ENCODE measurements around the gene NOTCH1.

DNA sequence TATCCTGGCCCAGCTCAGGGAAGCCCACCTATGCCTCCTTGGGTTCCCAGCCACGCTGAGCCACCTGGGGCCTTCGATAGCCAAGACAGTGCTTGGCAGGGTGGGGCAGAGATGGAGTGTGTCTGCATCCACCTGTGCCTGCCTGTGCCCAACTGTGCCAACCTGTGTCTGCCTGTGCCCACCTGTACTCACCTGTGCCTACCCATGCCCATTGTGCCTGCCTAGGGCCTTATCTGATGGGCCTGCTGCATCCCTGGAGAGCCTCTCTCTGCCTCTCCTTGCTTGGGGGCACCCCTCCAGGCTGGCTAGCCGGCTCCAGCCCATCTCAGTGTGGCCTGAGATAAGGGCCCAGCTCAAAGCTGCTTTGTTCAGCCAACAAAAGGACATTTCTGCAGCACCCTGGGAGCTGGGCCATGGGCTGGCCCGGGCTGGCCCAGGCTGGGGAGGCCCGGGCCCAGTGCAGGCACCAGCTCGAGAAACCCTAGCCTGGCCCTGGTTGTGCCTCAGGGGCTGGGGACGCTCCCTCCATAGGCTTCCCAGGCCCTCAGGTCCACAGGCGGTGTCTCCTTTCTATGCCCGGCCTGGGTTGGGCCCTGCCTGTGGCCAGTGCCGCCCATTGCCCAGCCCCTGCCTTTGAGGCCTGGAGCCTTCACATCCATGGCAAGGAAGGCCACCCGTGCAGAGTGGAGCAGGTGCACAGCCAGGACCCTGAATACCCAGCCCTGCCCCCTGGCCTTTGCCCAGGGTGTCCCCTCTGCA, 37.3 kb upstream of the NOTCH1 start:
- TF ChIP-seq, protein P1, sequence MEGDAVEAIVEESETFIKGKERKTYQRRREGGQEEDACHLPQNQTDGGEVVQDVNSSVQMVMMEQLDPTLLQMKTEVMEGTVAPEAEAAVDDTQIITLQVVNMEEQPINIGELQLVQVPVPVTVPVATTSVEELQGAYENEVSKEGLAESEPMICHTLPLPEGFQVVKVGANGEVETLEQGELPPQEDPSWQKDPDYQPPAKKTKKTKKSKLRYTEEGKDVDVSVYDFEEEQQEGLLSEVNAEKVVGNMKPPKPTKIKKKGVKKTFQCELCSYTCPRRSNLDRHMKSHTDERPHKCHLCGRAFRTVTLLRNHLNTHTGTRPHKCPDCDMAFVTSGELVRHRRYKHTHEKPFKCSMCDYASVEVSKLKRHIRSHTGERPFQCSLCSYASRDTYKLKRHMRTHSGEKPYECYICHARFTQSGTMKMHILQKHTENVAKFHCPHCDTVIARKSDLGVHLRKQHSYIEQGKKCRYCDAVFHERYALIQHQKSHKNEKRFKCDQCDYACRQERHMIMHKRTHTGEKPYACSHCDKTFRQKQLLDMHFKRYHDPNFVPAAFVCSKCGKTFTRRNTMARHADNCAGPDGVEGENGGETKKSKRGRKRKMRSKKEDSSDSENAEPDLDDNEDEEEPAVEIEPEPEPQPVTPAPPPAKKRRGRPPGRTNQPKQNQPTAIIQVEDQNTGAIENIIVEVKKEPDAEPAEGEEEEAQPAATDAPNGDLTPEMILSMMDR (conservative IDR thresholded peaks at IDR 0.05), result no peak
- TF ChIP-seq ZFX (IDR thresholded peaks at IDR 0.05), result no peak

Data from C4-2B (cell line).